Liver (tissue), 3 donors: ENCODE results near the gene FANCE.

Experiments used
- GABPA ChIP-seq, 2 donors: IDR thresholded peaks in 1 of 2; conservative IDR thresholded peaks in 1 of 2; 2 replicates each; pipeline ENCODE4 v1.6.1; 2016; ENCODE audit warnings: antibody characterized with exemption in 2 of 2, mild to moderate bottlenecking in 1 of 2, moderate library complexity in 1 of 2
- NR2F2 ChIP-seq: IDR thresholded peaks from 2 replicates; pipeline ENCODE4 v1.6.1; 2016; ENCODE audit warnings: antibody characterized with exemption
- TAF1 ChIP-seq: conservative IDR thresholded peaks from 2 replicates; pipeline ENCODE4 v1.6.1; 2016; ENCODE audit warnings: antibody characterized with exemption, mild to moderate bottlenecking
- TF ChIP-seq, protein P1 (sequence below): fragments of 150-350 bp; IDR thresholded peaks from 2 replicates; pipeline ENCODE4 v1.5.1; 2017; ENCODE audit warnings: improper control_type of control experiment, low read depth, low read length; ENCODE audit not compliant: missing input control
- TF ChIP-seq, protein P2 (sequence below): IDR thresholded peaks from 2 replicates; pipeline ENCODE4 v1.6.1; 2016; ENCODE audit warnings: antibody characterized with exemption, mild to moderate bottlenecking
- donor health status: healthy.
- donor health status: healthy.

DNA sequence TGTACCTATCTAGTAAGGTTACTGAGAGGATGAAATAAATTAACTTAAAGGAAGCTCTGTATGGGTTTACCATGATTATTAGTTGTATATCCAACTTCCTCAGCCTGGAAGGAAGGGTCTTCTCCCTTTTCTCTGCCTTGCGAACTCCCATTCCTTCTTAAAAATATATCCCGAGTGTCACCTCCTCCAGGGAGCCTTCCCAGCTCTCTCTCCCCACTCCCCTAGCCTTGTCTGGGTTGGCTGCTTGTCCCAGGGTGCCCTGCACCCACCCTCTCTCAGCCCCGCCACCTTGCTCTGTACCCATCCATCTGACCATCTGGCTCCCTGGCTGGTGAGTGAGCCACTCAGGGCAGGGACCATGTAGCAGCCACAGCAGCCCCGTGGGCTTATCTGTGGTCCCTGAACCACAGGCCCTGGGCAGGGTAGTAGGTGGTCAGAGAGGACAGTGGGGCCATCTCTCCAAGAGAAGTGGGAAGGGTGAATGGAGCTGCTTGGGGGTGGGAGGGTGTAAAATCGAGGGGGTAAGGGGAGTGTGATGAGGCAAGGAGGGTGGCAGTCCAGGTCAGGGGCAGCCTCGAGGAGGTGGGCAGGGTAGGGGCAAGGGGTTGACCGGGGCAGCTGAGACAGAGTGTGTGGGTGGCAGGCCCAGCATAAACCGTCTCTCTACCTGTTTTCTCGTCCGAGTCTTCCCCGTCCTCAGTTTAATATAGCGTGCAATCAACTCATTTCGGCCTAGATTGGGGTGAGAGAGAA lies 31.9 kb downstream of the FANCE start:
- no peak for TF ChIP-seq GABPA (IDR thresholded peaks at IDR 0.05 in 1 of 2, conservative IDR thresholded peaks at IDR 0.05 in 1 of 2)
- TF ChIP-seq, protein P1, sequence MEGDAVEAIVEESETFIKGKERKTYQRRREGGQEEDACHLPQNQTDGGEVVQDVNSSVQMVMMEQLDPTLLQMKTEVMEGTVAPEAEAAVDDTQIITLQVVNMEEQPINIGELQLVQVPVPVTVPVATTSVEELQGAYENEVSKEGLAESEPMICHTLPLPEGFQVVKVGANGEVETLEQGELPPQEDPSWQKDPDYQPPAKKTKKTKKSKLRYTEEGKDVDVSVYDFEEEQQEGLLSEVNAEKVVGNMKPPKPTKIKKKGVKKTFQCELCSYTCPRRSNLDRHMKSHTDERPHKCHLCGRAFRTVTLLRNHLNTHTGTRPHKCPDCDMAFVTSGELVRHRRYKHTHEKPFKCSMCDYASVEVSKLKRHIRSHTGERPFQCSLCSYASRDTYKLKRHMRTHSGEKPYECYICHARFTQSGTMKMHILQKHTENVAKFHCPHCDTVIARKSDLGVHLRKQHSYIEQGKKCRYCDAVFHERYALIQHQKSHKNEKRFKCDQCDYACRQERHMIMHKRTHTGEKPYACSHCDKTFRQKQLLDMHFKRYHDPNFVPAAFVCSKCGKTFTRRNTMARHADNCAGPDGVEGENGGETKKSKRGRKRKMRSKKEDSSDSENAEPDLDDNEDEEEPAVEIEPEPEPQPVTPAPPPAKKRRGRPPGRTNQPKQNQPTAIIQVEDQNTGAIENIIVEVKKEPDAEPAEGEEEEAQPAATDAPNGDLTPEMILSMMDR = no peak
- TF ChIP-seq TAF1 = no peak
- TF ChIP-seq, protein P2, sequence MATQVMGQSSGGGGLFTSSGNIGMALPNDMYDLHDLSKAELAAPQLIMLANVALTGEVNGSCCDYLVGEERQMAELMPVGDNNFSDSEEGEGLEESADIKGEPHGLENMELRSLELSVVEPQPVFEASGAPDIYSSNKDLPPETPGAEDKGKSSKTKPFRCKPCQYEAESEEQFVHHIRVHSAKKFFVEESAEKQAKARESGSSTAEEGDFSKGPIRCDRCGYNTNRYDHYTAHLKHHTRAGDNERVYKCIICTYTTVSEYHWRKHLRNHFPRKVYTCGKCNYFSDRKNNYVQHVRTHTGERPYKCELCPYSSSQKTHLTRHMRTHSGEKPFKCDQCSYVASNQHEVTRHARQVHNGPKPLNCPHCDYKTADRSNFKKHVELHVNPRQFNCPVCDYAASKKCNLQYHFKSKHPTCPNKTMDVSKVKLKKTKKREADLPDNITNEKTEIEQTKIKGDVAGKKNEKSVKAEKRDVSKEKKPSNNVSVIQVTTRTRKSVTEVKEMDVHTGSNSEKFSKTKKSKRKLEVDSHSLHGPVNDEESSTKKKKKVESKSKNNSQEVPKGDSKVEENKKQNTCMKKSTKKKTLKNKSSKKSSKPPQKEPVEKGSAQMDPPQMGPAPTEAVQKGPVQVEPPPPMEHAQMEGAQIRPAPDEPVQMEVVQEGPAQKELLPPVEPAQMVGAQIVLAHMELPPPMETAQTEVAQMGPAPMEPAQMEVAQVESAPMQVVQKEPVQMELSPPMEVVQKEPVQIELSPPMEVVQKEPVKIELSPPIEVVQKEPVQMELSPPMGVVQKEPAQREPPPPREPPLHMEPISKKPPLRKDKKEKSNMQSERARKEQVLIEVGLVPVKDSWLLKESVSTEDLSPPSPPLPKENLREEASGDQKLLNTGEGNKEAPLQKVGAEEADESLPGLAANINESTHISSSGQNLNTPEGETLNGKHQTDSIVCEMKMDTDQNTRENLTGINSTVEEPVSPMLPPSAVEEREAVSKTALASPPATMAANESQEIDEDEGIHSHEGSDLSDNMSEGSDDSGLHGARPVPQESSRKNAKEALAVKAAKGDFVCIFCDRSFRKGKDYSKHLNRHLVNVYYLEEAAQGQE = no peak
- no peak for TF ChIP-seq NR2F2
